Vagina (tissue), 2 donors: ENCODE measurements around the gene PPP1R12C. TPM values are rescaled to one million over a fixed set of nuclear protein-coding genes. Genes with fewer than 3 reads are reported as not detected.

Experiments used
- DNase-seq, 2 donors: peaks; one replicate each; pipeline ENCODE4 v3.0.0-alpha.2; 2017; ENCODE audit errors: extremely low spot score in 2 of 2
- H3K27ac ChIP-seq: fragments of 200-600 bp; sonication (generic); one replicate; pipeline ENCODE4 v1.5.1; 2019
- H3K27me3 ChIP-seq: fragments of 200-600 bp; sonication (generic); one replicate; pipeline ENCODE4 v1.5.1; 2019
- H3K36me3 ChIP-seq, 2 donors: fragments of 200-600 bp; sonication (generic); one replicate each; pipeline ENCODE4 v1.5.1; 2017 to 2019
- H3K4me1 ChIP-seq: fragments of 200-600 bp; sonication (generic); one replicate; pipeline ENCODE4 v1.5.1; 2019
- H3K4me3 ChIP-seq, 2 donors: fragments of 200-600 bp; sonication (generic); 1 replicate in 1 of 2; 2 replicates in 1 of 2; pipeline ENCODE4 v1.5.1; 2016 to 2019
- H3K9me3 ChIP-seq: fragments of 200-600 bp; sonication (generic); one replicate; pipeline ENCODE4 v1.5.1; 2019
- CTCF ChIP-seq, 3 experiments: fragments of 450-650 bp in 2 of 3; fragments of 200-600 bp in 1 of 3; sonication (generic) in 1 of 3; IDR thresholded peaks; one replicate each; pipeline ENCODE4 v1.5.1; 2017 to 2019; ENCODE audit warnings: antibody characterized with exemption in 3 of 3, mild to moderate bottlenecking in 2 of 3, moderate library complexity in 2 of 3
- POLR2A ChIP-seq, 2 donors: fragments of 450-650 bp; IDR thresholded peaks; one replicate each; pipeline ENCODE4 v1.6.1; 2017; ENCODE audit warnings: antibody characterized with exemption in 2 of 2, mild to moderate bottlenecking in 2 of 2, moderate library complexity in 2 of 2
- POLR2AphosphoS5 ChIP-seq, 2 donors: sonication (generic); formaldehyde crosslinking; IDR thresholded peaks; one replicate each; pipeline ENCODE4 v1.9.0; 2017; ENCODE audit warnings: antibody characterized with exemption in 2 of 2, mild to moderate bottlenecking in 2 of 2, low read depth in 1 of 2; ENCODE audit not compliant: insufficient read depth in 1 of 2
- intact Hi-C: fragments of 100-400 bp; cut with DNase I; formaldehyde crosslinking; loops from one replicate; pipeline ENCODE4 v1.15.1; 2023
- total RNA-seq: library from RNA; depleted of rRNA; stranded (reverse); fragments of >200 nt; gene quantifications from one replicate; pipeline ENCODE4 v1.2.3, GENCODE V29; 2016

The PPP1R12C gene
- 108 TPM for total RNA-seq

GRCh38 chr19:55116859-55117662 is at the start of gene PPP1R12C:
Gene PPP1R12C (minus strand): TSS chr19:55117637. CDS start chr19:55117543, 94 bp downstream.
- intact Hi-C loops = loop anchor here (10.0 kb wide), 1 partner anchor 548 kb away; no protein-coding TSS in a partner anchor
- Histone ChIP-seq H3K27ac (peak within 1 kb of the TSS; percentile 96), H3K27me3 (no peaks in the 10 kb centered on the region), H3K4me1 (peaks cover 60% of the 10 kb centered on the region), H3K4me3 (peak within 1 kb of the TSS; percentile 85 to 94), H3K36me3 (no peaks in the 10 kb centered on the region), H3K9me3 (no peaks in the 10 kb centered on the region)
- TF ChIP-seq POLR2A (IDR thresholded peaks at IDR 0.05) = peak in 1 of 2 donors; percentile 13
- no peak for TF ChIP-seq POLR2AphosphoS5 (IDR thresholded peaks at IDR 0.05; ENCODE audit: insufficient read depth in 1 of 2, low read depth in 1 of 2)
- TF ChIP-seq CTCF (IDR thresholded peaks at IDR 0.05) = no peak
- no peak for DNase-seq

DNA sequence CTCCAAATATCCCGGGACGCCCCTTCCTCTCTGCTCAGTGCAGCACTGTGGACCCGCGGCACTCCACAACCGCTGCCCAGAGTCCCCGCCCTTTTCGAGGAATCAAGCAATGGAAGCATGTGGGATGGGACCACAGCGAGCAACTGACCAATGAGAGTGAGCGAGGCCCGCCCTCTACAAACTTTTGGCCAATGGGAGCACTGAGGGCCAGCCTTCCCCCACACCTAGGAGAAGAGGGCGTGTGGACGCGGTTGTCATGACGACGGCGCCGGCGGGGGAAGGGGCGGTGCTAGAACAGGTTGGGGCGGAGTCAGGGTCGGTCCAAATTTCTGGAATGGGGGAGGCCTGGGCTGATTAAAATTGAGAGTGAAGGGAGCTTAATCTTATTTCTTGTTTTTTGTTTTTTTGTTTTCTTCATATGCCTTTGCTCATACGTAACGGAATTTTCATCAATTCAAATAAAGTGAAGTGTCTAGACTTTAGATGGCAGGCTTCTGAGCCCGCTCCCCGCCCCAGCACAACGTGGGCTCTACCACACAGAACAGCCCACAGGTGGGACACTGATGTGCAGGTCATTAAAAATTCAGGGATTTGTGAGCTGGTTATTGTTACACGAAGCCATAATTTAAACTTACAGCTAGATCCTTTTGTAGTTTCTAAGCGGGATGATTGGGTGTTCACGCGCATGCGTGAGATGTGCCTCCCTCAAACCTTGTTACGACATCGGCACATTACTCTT is 49.3 kb upstream of the PPP1R12C start, which contains the start of gene DNAAF3:
TSS of gene DNAAF3 (minus strand) at position 84 of the 739 bp plus-strand sequence. CDS start 200 bp downstream, outside the sequence.
- no peaks in the 10 kb centered on the region for H3K9me3 ChIP-seq
- peak in 1 of 2 donors; percentile 93 for DNase-seq
- H3K27me3 ChIP-seq = no peaks in the 10 kb centered on the region
- intact Hi-C loops = no loop called here
- H3K36me3 ChIP-seq = no peaks in the 10 kb centered on the region
- peaks cover 8% of the 10 kb centered on the region for H3K4me1 ChIP-seq
- H3K27ac ChIP-seq = no peak within 1 kb of the TSS
- TF ChIP-seq POLR2AphosphoS5 (IDR thresholded peaks at IDR 0.05; ENCODE audit: insufficient read depth in 1 of 2, low read depth in 1 of 2) = peak; percentile 3 to 12
- no peak for TF ChIP-seq CTCF (IDR thresholded peaks at IDR 0.05)
- H3K4me3 ChIP-seq = peak within 1 kb of the TSS; percentile 30 to 36

DNA sequence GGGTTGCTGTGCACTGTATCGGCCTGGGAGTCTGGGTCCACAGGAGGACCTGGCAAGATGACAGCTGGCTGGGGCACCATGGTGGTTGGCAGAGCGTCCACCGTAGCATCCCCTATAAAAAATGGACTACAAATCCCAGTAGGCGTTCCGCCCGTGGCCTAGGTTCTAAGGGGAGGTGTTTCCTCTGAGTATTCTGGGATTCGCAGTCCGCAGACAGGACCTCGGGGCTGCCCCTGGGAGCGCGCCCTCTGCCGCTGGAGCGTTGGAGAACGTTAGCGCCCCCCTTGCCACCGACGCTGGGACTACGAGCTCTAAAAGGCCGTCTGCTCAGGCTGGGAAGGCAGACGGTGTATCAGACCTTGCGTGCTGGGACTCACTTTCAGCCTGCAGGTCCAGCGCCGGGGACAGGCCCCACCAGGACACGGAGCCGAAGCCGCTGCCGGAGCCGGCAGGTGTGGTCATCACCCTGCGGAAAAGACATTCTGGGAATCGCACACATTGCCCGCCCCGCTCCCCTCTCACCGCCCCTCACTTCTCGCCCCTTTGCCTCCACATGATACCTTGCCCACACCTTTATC is 48.6 kb upstream of the PPP1R12C start:
- Histone ChIP-seq H3K9me3 (no peaks in the 10 kb centered on the region), H3K4me1 (peaks cover 8% of the 10 kb centered on the region), H3K36me3 (no peaks in the 10 kb centered on the region), H3K4me3 (peak overlapping the region; percentile 30 to 36), H3K27me3 (no peaks in the 10 kb centered on the region), H3K27ac (no peak overlapping the region)
- DNase-seq = no peak
- TF ChIP-seq POLR2A (IDR thresholded peaks at IDR 0.05) (no peak), POLR2AphosphoS5 (IDR thresholded peaks at IDR 0.05; ENCODE audit: insufficient read depth in 1 of 2, low read depth in 1 of 2) (peak in 1 of 2 donors; percentile 11), CTCF (IDR thresholded peaks at IDR 0.05) (no peak)
- intact Hi-C loops = no loop called here

DNA sequence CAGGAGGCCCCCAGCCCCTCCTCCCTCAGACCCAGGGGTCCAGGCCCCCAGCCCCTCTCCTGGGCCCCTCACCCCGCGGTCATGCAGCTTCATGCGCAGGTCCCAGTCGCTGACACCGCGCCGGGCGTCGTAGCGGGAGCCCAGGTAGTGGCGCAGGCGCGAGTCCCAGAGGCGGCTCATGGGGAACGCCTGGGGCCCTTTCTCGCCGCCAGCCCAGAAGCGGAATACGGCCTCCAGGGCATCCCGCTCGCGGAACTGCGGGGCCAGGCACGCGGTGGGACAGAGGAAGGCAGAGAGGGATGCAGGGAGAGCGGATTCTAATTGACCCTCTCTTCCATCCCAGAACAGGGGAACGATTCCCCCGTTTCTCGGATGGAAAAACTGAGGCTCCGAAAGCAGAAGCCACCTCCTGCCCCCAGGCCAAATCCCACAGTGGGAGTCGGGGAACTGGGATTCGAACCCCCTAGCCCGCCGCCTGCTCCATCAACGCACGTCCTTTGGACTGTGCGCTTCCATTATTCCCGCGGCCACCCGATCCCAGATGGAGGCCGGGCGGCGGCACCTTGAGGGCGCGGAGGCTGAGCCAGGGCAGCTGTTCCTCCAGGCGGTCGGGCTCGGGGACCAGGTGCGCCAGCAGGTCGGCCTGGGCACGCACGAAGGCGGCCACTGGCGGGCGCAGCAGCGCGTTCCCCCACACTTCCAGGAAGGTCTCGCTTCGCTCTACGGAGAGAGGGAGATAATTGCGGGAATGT is 44.3 kb upstream of the PPP1R12C start:
- intact Hi-C loops = no loop called here
- Histone ChIP-seq H3K36me3 (no peaks in the 10 kb centered on the region), H3K9me3 (no peaks in the 10 kb centered on the region), H3K27me3 (no peaks in the 10 kb centered on the region), H3K4me3 (no peak overlapping the region), H3K27ac (no peak overlapping the region), H3K4me1 (peaks cover 25% of the 10 kb centered on the region)
- no peak for DNase-seq
- TF ChIP-seq POLR2AphosphoS5 (IDR thresholded peaks at IDR 0.05; ENCODE audit: insufficient read depth in 1 of 2, low read depth in 1 of 2) (no peak), POLR2A (IDR thresholded peaks at IDR 0.05) (no peak), CTCF (IDR thresholded peaks at IDR 0.05) (no peak)
